Measurements from ENCODE around the gene WDR55.

GRCh38 chr5:140673187-140673976 lies 8.7 kb downstream of the WDR55 start, which contains the start of gene DND1:
- TF ChIP-seq POLR2A (IDR thresholded peaks at IDR 0.05; ENCODE audit: low read depth, low read length) (no peak), SMC3 (IDR thresholded peaks at IDR 0.05; ENCODE audit: low read depth, low read length) (no peak), RCOR1 (IDR thresholded peaks at IDR 0.05; ENCODE audit: insufficient replicate concordance, low read length) (no peak), CTCF (conservative IDR thresholded peaks at IDR 0.05; ENCODE audit: low read depth, low read length) (no peak), CEBPB (IDR thresholded peaks at IDR 0.05; ENCODE audit: low read depth, low read length) (no peak), MXI1 (IDR thresholded peaks at IDR 0.05; ENCODE audit: borderline replicate concordance, low read depth, low read length) (no peak), RFX5 (IDR thresholded peaks at IDR 0.05; ENCODE audit: low read depth, low read length) (no peak), BHLHE40 (IDR thresholded peaks at IDR 0.05; ENCODE audit: low read depth, low read length) (no peak)
